HEK293T (cell line): ENCODE measurements around the gene HELZ.

ENCODE experiments used
- LEF1 ChIP-seq: fragments of 450-650 bp; IDR thresholded peaks from 2 replicates; pipeline ENCODE4 v1.6.1; 2017; ENCODE audit warnings: mild to moderate bottlenecking, borderline replicate concordance
- SUZ12 ChIP-seq: fragments of 450-650 bp; IDR thresholded peaks from 2 replicates; pipeline ENCODE4 v1.6.1; 2016; ENCODE audit warnings: mild to moderate bottlenecking

GRCh38 chr17:67059372-67059771 lies 185.6 kb downstream of the HELZ start:
- TF ChIP-seq LEF1 (no peak), SUZ12 (no peak)
